Hepatocyte (in vitro differentiated cells): ENCODE measurements around the gene APOL2. TPM values are rescaled to one million over a fixed set of nuclear protein-coding genes. Genes with fewer than 3 reads are reported as not detected.

Experiments used
- DNase-seq: peaks from one replicate; pipeline ENCODE4 v3.0.0-alpha.2; 2016; ENCODE audit warnings: low spot score
- H2AFZ ChIP-seq: fragments of 200-600 bp; sonication (generic); 2 replicates; pipeline ENCODE4 v1.6.0; 2016; ENCODE audit warnings: antibody characterized with exemption, mild to moderate bottlenecking
- H3K27ac ChIP-seq: fragments of 200-600 bp; sonication (generic); 2 replicates; pipeline ENCODE4 v1.5.1; 2016; ENCODE audit warnings: mild to moderate bottlenecking
- H3K27me3 ChIP-seq: fragments of 200-600 bp; sonication (generic); 2 replicates; pipeline ENCODE4 v1.6.1; 2016
- H3K36me3 ChIP-seq: fragments of 200-600 bp; sonication (generic); replicated peaks from 2 replicates; pipeline ENCODE4 v1.5.1; 2016; ENCODE audit warnings: low read depth; ENCODE audit not compliant: insufficient read depth
- H3K4me1 ChIP-seq: fragments of 200-600 bp; sonication (generic); 2 replicates; pipeline ENCODE4 v1.5.1; 2016; ENCODE audit warnings: mild to moderate bottlenecking, moderate library complexity; ENCODE audit not compliant: insufficient read depth
- H3K4me2 ChIP-seq: fragments of 200-600 bp; sonication (generic); 2 replicates; pipeline ENCODE4 v1.6.0; 2016
- H3K4me3 ChIP-seq: fragments of 200-600 bp; sonication (generic); 2 replicates; pipeline ENCODE4 v1.5.1; 2016; ENCODE audit warnings: mild to moderate bottlenecking
- H3K79me2 ChIP-seq: fragments of 200-600 bp; sonication (generic); 2 replicates; pipeline ENCODE4 v1.6.0; 2017; ENCODE audit warnings: mild to moderate bottlenecking
- H3K9me2 ChIP-seq: fragments of 200-600 bp; sonication (generic); replicated peaks from 2 replicates; pipeline ENCODE4 v1.6.0; 2017; ENCODE audit warnings: mild to moderate bottlenecking; ENCODE audit not compliant: insufficient read depth
- H3K9me3 ChIP-seq: fragments of 200-600 bp; sonication (generic); 2 replicates; pipeline ENCODE4 v1.5.1; 2016; ENCODE audit warnings: low read depth, mild to moderate bottlenecking
- H4K20me1 ChIP-seq: fragments of 200-600 bp; sonication (generic); 2 replicates; pipeline ENCODE4 v1.6.0; 2016; ENCODE audit warnings: mild to moderate bottlenecking; ENCODE audit not compliant: insufficient read depth, poor library complexity, severe bottlenecking
- EZH2 ChIP-seq: fragments of 200-600 bp; sonication (generic); IDR thresholded peaks from 2 replicates; pipeline ENCODE4 v1.6.1; 2016; ENCODE audit warnings: antibody characterized with exemption, mild to moderate bottlenecking, borderline replicate concordance
- EZH2phosphoT487 ChIP-seq: fragments of 200-600 bp; sonication (generic); IDR thresholded peaks from one replicate; pipeline ENCODE4 v1.6.1; 2018; ENCODE audit warnings: antibody characterized with exemption, mild to moderate bottlenecking, low read depth, moderate library complexity; ENCODE audit not compliant: unreplicated experiment, severe bottlenecking
- WGBS: methylation state at CpG from one replicate; pipeline ENCODE4 v1.1.6; 2016; ENCODE audit warnings: low lambda C conversion rate; ENCODE audit errors: missing lambda C conversion rate; 5-methylcytosine and 5-hydroxymethylcytosine counted together
- polyA plus RNA-seq: library from polyadenylated mRNA; unstranded; fragments of >200 nt; fragmentation: Nextera tagmentation; extraction: Ambion mirVana; gene quantifications from 2 replicates; pipeline ENCODE4 v1.2.1, GENCODE V29; 2016
- total RNA-seq: library from RNA; depleted of rRNA; stranded (reverse); fragments of >200 nt; gene quantifications from 2 replicates; pipeline ENCODE4 v1.2.3, GENCODE V29; 2014
- TF ChIP-seq, protein P1 (sequence below): fragments of 200-600 bp; sonication (generic); IDR thresholded peaks from 2 replicates; pipeline ENCODE4 v1.5.1; 2016; ENCODE audit warnings: antibody characterized with exemption, mild to moderate bottlenecking; ENCODE audit not compliant: poor library complexity

Gene APOL2
- total and polyA plus RNA-seq, 2 experiments from 2014 or later, result 19.5 to 34.8 TPM

DNA sequence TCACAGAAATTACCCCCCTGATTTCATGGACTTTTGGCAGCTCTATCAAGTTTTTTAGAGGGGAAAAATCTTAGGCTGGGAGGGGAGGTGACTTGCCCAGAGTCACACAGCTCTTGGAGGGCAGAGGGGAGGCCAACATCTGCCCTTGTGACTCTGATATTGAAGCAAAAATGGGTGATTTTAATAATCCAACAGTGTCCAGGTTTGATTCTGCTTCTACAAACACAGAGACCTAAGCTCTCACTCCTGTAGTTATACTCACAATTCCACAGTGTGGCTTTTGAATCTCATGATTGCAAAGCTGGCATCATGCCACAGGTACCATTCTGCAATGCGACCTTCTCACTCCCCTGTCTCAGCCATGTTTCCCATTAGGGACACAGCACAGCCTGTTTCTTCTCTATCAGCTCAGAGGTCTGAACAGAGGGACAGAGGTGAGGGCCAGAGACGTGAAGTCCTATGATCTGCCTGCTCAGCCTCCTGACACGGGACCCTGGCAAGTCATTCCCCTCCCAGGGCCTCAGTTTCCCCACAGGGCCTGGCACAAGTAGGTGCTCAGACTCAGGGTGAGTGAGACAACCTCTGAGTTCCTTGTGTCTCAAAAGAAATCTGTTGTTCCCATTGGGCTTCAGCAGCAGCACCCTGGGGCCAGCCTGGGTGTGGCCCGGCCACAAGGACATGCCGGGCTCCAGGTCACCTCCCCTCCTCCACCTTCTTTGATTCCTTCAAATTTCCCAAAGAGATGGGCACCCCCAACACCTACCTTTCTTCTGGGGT is 766 bp downstream of the APOL2 start:
- peak overlapping the region; percentile 23 for H3K4me3 ChIP-seq
- H3K27me3 ChIP-seq, result no peaks in the 10 kb centered on the region
- no peak for TF ChIP-seq EZH2
- TF ChIP-seq, protein P1, sequence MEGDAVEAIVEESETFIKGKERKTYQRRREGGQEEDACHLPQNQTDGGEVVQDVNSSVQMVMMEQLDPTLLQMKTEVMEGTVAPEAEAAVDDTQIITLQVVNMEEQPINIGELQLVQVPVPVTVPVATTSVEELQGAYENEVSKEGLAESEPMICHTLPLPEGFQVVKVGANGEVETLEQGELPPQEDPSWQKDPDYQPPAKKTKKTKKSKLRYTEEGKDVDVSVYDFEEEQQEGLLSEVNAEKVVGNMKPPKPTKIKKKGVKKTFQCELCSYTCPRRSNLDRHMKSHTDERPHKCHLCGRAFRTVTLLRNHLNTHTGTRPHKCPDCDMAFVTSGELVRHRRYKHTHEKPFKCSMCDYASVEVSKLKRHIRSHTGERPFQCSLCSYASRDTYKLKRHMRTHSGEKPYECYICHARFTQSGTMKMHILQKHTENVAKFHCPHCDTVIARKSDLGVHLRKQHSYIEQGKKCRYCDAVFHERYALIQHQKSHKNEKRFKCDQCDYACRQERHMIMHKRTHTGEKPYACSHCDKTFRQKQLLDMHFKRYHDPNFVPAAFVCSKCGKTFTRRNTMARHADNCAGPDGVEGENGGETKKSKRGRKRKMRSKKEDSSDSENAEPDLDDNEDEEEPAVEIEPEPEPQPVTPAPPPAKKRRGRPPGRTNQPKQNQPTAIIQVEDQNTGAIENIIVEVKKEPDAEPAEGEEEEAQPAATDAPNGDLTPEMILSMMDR, result no peak
- TF ChIP-seq EZH2phosphoT487, result no peak
- H3K9me3 ChIP-seq, result no peaks in the 10 kb centered on the region
- H3K4me1 ChIP-seq, result peaks cover 18% of the 10 kb centered on the region
- H3K36me3 ChIP-seq, result no peaks in the 10 kb centered on the region
- no peaks in the 10 kb centered on the region for H3K9me2 ChIP-seq
- peaks cover 39% of the 10 kb centered on the region for H3K79me2 ChIP-seq
- H3K27ac ChIP-seq, result peak overlapping the region; percentile 89
- H2AFZ ChIP-seq, result peak overlapping the region; percentile 42
- peak overlapping the region; percentile 93 for H3K4me2 ChIP-seq
- 52% methylated on average over 5 of the region's 5 CpGs for WGBS
- DNase-seq, result peak; percentile 37
- H4K20me1 ChIP-seq, result no peaks in the 10 kb centered on the region

DNA sequence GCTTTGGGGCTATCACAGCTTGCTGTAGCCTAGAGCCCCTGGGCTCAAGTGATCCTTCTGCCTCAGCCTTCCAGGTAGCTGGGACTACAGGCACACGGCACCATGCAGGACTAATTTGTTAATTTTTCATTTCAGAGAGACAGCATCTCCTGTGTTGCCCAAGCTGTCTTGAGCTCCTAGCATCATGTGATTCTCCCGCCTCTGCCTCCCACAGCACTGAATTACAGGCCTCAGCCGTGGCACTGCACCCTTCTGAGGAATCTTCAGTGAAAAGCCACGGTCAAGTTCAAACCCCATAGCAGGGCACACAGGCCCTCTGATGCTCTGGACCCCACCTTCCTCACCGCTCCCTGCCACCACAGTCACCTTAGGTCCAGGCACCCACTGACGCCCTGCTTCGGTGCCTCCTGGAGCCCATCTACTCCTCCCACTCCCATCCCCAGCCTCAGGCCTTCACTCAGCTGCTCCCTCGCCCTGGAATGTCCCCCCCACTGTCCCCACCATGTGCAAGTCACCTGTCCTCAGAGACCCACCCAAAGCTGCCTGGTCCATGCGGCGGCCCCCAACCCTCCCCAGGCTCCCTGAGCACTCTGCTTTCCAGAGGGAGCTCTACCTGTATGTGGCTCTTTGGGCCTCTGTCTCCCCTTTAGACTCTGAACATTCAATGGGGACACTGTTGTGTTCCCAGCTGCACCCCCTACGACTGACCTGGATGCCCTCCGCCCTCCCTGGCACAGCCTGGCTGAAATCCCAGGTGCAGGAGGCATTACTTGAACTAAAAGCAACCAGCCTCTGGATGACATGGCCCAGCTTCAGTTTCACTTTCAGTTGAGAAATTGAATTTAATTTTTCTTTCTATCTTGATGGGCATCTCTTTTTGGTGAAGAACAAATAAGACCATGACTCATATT is 1.6 kb downstream of the APOL2 start:
- Histone ChIP-seq H3K27ac (peak overlapping the region; percentile 89), H3K4me3 (no peak overlapping the region), H3K9me2 (no peaks in the 10 kb centered on the region), H3K4me1 (peaks cover 18% of the 10 kb centered on the region), H3K36me3 (no peaks in the 10 kb centered on the region), H2AFZ (no peak overlapping the region), H3K9me3 (no peaks in the 10 kb centered on the region), H3K27me3 (no peaks in the 10 kb centered on the region), H3K79me2 (peaks cover 39% of the 10 kb centered on the region), H4K20me1 (no peaks in the 10 kb centered on the region), H3K4me2 (peak overlapping the region; percentile 93)
- TF ChIP-seq, protein P1, result no peak
- TF ChIP-seq EZH2 (no peak), EZH2phosphoT487 (no peak)
- DNase-seq, result no peak
- WGBS, result 91% methylated on average over 12 of the region's 12 CpGs

DNA sequence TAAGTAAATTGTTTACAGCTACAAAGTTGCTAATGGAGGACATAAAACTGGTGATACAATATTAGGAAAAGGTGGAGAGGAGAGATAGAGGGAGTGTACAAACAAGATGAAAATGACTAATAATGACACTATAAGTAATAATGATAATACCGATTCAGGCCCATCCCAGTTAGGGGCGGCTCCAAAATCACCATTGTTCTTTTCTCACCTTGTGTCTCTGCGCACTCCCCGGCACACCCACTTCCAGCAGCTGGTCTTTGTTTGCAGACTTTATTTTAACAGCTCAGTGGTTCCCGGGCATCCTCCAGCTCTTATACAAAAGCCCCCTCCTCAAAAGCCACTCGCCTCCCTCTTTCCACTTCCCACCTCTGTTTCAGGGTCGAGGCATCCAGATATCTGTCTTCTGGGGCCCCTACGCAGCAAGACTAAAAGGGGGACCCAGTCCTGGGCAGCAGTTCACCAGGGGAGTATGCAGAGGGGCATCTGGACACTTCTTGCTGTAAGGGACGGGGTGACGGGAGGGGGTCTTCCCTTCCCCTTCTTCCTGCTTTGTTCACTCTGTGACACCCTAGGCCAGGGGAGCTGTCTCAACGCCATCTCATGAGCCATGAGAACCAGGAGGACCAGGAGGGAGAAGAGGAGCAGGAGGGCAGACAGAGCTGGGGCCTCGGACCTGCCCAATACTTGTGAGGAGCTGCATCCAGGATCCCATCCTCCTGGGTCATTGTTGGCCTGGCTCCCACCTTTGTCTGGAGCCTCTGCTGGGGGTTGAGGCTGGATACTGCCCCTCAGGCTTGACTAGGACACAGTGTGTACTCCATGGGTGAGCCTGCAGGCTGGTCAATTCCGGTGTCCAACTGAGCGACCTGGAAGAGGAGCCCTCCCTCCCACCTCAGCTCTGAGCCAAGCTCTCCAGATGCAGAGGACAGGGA is 2.7 kb downstream of the APOL2 start:
- H3K36me3 ChIP-seq, result no peaks in the 10 kb centered on the region
- H3K4me1 ChIP-seq, result peaks cover 18% of the 10 kb centered on the region
- H2AFZ ChIP-seq, result no peak overlapping the region
- peaks cover 39% of the 10 kb centered on the region for H3K79me2 ChIP-seq
- no peaks in the 10 kb centered on the region for H3K9me2 ChIP-seq
- WGBS, result 93% methylated on average over 14 of the region's 14 CpGs
- TF ChIP-seq EZH2, result no peak
- TF ChIP-seq, protein P1, result no peak
- no peak for TF ChIP-seq EZH2phosphoT487
- H3K4me2 ChIP-seq, result peak overlapping the region; percentile 93
- H3K27ac ChIP-seq, result no peak overlapping the region
- no peaks in the 10 kb centered on the region for H3K9me3 ChIP-seq
- no peaks in the 10 kb centered on the region for H4K20me1 ChIP-seq
- no peak overlapping the region for H3K4me3 ChIP-seq
- no peaks in the 10 kb centered on the region for H3K27me3 ChIP-seq
- no peak for DNase-seq
